ENCODE results near the gene MAP7.

The MAP7 gene

GRCh38 chr6:136538836-136539235 lies 11.4 kb downstream of the MAP7 start:
- DNase-seq (ENCODE audit: extremely low read depth, low read depth), result no peak
- TF ChIP-seq CTCF (IDR thresholded peaks at IDR 0.05; ENCODE audit: low read depth, low read length), result no peak

- TF ChIP-seq CTCF (IDR thresholded peaks at IDR 0.05; ENCODE audit: low read depth, low read length), result no peak
- DNase-seq (ENCODE audit: extremely low read depth, low read depth), result no peak
Measured at GRCh38 chr6:136535880-136536650, 14.2 kb downstream of the MAP7 start.

- TF ChIP-seq CTCF (IDR thresholded peaks at IDR 0.05; ENCODE audit: low read depth, low read length), result no peak
- DNase-seq (ENCODE audit: extremely low read depth, low read depth), result no peak
Measured at GRCh38 chr6:136535017-136535765, 15.0 kb downstream of the MAP7 start.

- no peak for TF ChIP-seq CTCF (IDR thresholded peaks at IDR 0.05; ENCODE audit: low read depth, low read length)
- no peak for DNase-seq (ENCODE audit: extremely low read depth, low read depth)
Measured at GRCh38 chr6:136534268-136534667, 16.0 kb downstream of the MAP7 start.

- DNase-seq (ENCODE audit: extremely low read depth, low read depth), result no peak
- no peak for TF ChIP-seq CTCF (IDR thresholded peaks at IDR 0.05; ENCODE audit: low read depth, low read length)
Measured at GRCh38 chr6:136533487-136533886, 16.7 kb downstream of the MAP7 start.

GRCh38 chr6:136532030-136532429 lies 18.2 kb downstream of the MAP7 start:
- DNase-seq (ENCODE audit: extremely low read depth, low read depth), result no peak
- TF ChIP-seq CTCF (IDR thresholded peaks at IDR 0.05; ENCODE audit: low read depth, low read length), result no peak

- no peak for DNase-seq (ENCODE audit: extremely low read depth, low read depth)
Measured at GRCh38 chr6:136529710-136530109, 20.5 kb downstream of the MAP7 start.

More at GRCh38 chr6:136529710-136530109, 20.5 kb downstream of the MAP7 start:
- TF ChIP-seq CTCF (IDR thresholded peaks at IDR 0.05; ENCODE audit: low read depth, low read length), result no peak
